D721Med (cell line): Measurements from ENCODE around the gene PDYN.

Experiments used
- DNase-seq: peaks from one replicate; pipeline ENCODE4 v3.0.0; 2011; ENCODE audit warnings: low spot score; ENCODE audit not compliant: insufficient read length
- FAIRE-seq: peaks from 2 replicates; lab custom pipeline; 2011; peaks lifted over from hg19 to GRCh38; lab: Jason Lieb, UNC
- CTCF ChIP-seq: IDR thresholded peaks from 2 replicates; pipeline ENCODE4 v1.5.1; 2012; ENCODE audit warnings: mild to moderate bottlenecking, control low read depth; ENCODE audit not compliant: insufficient read depth; ENCODE audit errors: missing control alignments

The PDYN gene

GRCh38 chr20:1995531-1996310 is 1.9 kb upstream of the PDYN start:
- DNase-seq = no peak
- FAIRE-seq = no peak
- TF ChIP-seq CTCF = no peak

GRCh38 chr20:1994627-1995026 is 769 bp upstream of the PDYN start:
- no peak for DNase-seq
- FAIRE-seq = no peak
- TF ChIP-seq CTCF = no peak

GRCh38 chr20:1992359-1993110 is 1.3 kb downstream of the PDYN start:
- no peak for TF ChIP-seq CTCF
- FAIRE-seq (no peak), DNase-seq (no peak)

GRCh38 chr20:1987826-1988225 is 6.0 kb downstream of the PDYN start:
- DNase-seq (no peak), FAIRE-seq (no peak)
- TF ChIP-seq CTCF = no peak

- FAIRE-seq = no peak
- DNase-seq = no peak
- no peak for TF ChIP-seq CTCF
These were observed 10.6 kb downstream of the PDYN start for GRCh38 chr20:1983301-1983700.

GRCh38 chr20:1982686-1983085 is 11.2 kb downstream of the PDYN start:
- DNase-seq (no peak), FAIRE-seq (no peak)
- TF ChIP-seq CTCF = no peak

- TF ChIP-seq CTCF = no peak
- FAIRE-seq = no peak
- no peak for DNase-seq
These were observed 14.6 kb downstream of the PDYN start for GRCh38 chr20:1979106-1979778.
